ENCODE measurements around the gene TSKS.

The TSKS gene

GRCh38 chr19:49782515-49782914, 19.4 kb upstream of the TSKS start:
- no peak for DNase-seq (ENCODE audit: low spot score)
- H3K9me3 Mint-ChIP-seq = no peaks in the 10 kb centered on the region
- H3K4me1 Mint-ChIP-seq (ENCODE audit: low read depth) = peaks cover 6% of the 10 kb centered on the region
- H3K27me3 Mint-ChIP-seq (ENCODE audit: low read depth) = no peaks in the 10 kb centered on the region
- H3K36me3 Mint-ChIP-seq (ENCODE audit: low read depth) = peaks cover 41% of the 10 kb centered on the region
- no peak overlapping the region for H3K4me3 Mint-ChIP-seq
- H3K27ac Mint-ChIP-seq = no peak overlapping the region

- H3K27me3 Mint-ChIP-seq (ENCODE audit: low read depth) = no peaks in the 10 kb centered on the region
- no peak for DNase-seq (ENCODE audit: low spot score)
- peaks cover 36% of the 10 kb centered on the region for H3K36me3 Mint-ChIP-seq (ENCODE audit: low read depth)
- H3K9me3 Mint-ChIP-seq = no peaks in the 10 kb centered on the region
- no peak overlapping the region for H3K4me3 Mint-ChIP-seq
- H3K4me1 Mint-ChIP-seq (ENCODE audit: low read depth) = peaks cover 6% of the 10 kb centered on the region
- H3K27ac Mint-ChIP-seq = no peak overlapping the region
Measured at GRCh38 chr19:49781394-49781793, 18.3 kb upstream of the TSKS start.

- H3K9me3 Mint-ChIP-seq = no peaks in the 10 kb centered on the region
- H3K36me3 Mint-ChIP-seq (ENCODE audit: low read depth) = peaks cover 33% of the 10 kb centered on the region
- H3K27me3 Mint-ChIP-seq (ENCODE audit: low read depth) = no peaks in the 10 kb centered on the region
- no peak overlapping the region for H3K4me3 Mint-ChIP-seq
- DNase-seq (ENCODE audit: low spot score) = no peak
- H3K27ac Mint-ChIP-seq = peak overlapping the region; percentile 52
- peaks cover 6% of the 10 kb centered on the region for H3K4me1 Mint-ChIP-seq (ENCODE audit: low read depth)
Measured at GRCh38 chr19:49780861-49781260, 17.8 kb upstream of the TSKS start.

GRCh38 chr19:49779731-49780555, 16.8 kb upstream of the TSKS start:
- DNase-seq (ENCODE audit: low spot score) = no peak
- no peak overlapping the region for H3K27ac Mint-ChIP-seq
- H3K36me3 Mint-ChIP-seq (ENCODE audit: low read depth) = peaks cover 28% of the 10 kb centered on the region
- no peaks in the 10 kb centered on the region for H3K27me3 Mint-ChIP-seq (ENCODE audit: low read depth)
- peaks cover 6% of the 10 kb centered on the region for H3K4me1 Mint-ChIP-seq (ENCODE audit: low read depth)
- no peak overlapping the region for H3K4me3 Mint-ChIP-seq
- H3K9me3 Mint-ChIP-seq = no peaks in the 10 kb centered on the region

- Mint-ChIP-seq H3K4me3 (no peak overlapping the region), H3K4me1 (ENCODE audit: low read depth) (peaks cover 9% of the 10 kb centered on the region), H3K27me3 (ENCODE audit: low read depth) (no peaks in the 10 kb centered on the region), H3K36me3 (ENCODE audit: low read depth) (peaks cover 17% of the 10 kb centered on the region), H3K9me3 (no peaks in the 10 kb centered on the region), H3K27ac (no peak overlapping the region)
- no peak for DNase-seq (ENCODE audit: low spot score)
Measured at GRCh38 chr19:49776371-49776764, 13.3 kb upstream of the TSKS start.

- no peak overlapping the region for H3K4me3 Mint-ChIP-seq
- peaks cover 9% of the 10 kb centered on the region for H3K4me1 Mint-ChIP-seq (ENCODE audit: low read depth)
- H3K27ac Mint-ChIP-seq = no peak overlapping the region
- no peaks in the 10 kb centered on the region for H3K9me3 Mint-ChIP-seq
- H3K36me3 Mint-ChIP-seq (ENCODE audit: low read depth) = peaks cover 14% of the 10 kb centered on the region
- H3K27me3 Mint-ChIP-seq (ENCODE audit: low read depth) = no peaks in the 10 kb centered on the region
- DNase-seq (ENCODE audit: low spot score) = no peak
Measured at GRCh38 chr19:49775742-49776370, 12.8 kb upstream of the TSKS start.

- no peaks in the 10 kb centered on the region for H3K27me3 Mint-ChIP-seq (ENCODE audit: low read depth)
- no peaks in the 10 kb centered on the region for H3K9me3 Mint-ChIP-seq
- peaks cover 8% of the 10 kb centered on the region for H3K4me1 Mint-ChIP-seq (ENCODE audit: low read depth)
- DNase-seq (ENCODE audit: low spot score) = no peak
- H3K4me3 Mint-ChIP-seq = no peak overlapping the region
- H3K27ac Mint-ChIP-seq = no peak overlapping the region
- H3K36me3 Mint-ChIP-seq (ENCODE audit: low read depth) = peaks cover 17% of the 10 kb centered on the region
Measured at GRCh38 chr19:49774969-49775368, 11.9 kb upstream of the TSKS start.

- Mint-ChIP-seq H3K4me1 (ENCODE audit: low read depth) (peaks cover 7% of the 10 kb centered on the region), H3K27me3 (ENCODE audit: low read depth) (no peaks in the 10 kb centered on the region), H3K9me3 (no peaks in the 10 kb centered on the region), H3K4me3 (no peak overlapping the region), H3K27ac (no peak overlapping the region), H3K36me3 (ENCODE audit: low read depth) (peaks cover 13% of the 10 kb centered on the region)
- DNase-seq (ENCODE audit: low spot score) = no peak
Measured at GRCh38 chr19:49773663-49774350, 10.7 kb upstream of the TSKS start.

- Mint-ChIP-seq H3K27ac (no peak overlapping the region), H3K27me3 (ENCODE audit: low read depth) (no peaks in the 10 kb centered on the region), H3K4me1 (ENCODE audit: low read depth) (peaks cover 15% of the 10 kb centered on the region), H3K9me3 (no peaks in the 10 kb centered on the region), H3K36me3 (ENCODE audit: low read depth) (peaks cover 13% of the 10 kb centered on the region), H3K4me3 (no peak overlapping the region)
- no peak for DNase-seq (ENCODE audit: low spot score)
Measured at GRCh38 chr19:49772850-49773432, 9.8 kb upstream of the TSKS start.

- Mint-ChIP-seq H3K27me3 (ENCODE audit: low read depth) (no peaks in the 10 kb centered on the region), H3K4me3 (no peak overlapping the region), H3K9me3 (no peaks in the 10 kb centered on the region), H3K27ac (no peak overlapping the region), H3K36me3 (ENCODE audit: low read depth) (peaks cover 13% of the 10 kb centered on the region), H3K4me1 (ENCODE audit: low read depth) (peaks cover 23% of the 10 kb centered on the region)
- DNase-seq (ENCODE audit: low spot score) = no peak
Measured at GRCh38 chr19:49771674-49772139, 8.6 kb upstream of the TSKS start.

- Mint-ChIP-seq H3K27ac (no peak overlapping the region), H3K36me3 (ENCODE audit: low read depth) (peaks cover 13% of the 10 kb centered on the region), H3K27me3 (ENCODE audit: low read depth) (no peaks in the 10 kb centered on the region), H3K4me1 (ENCODE audit: low read depth) (peaks cover 28% of the 10 kb centered on the region), H3K4me3 (no peak overlapping the region), H3K9me3 (no peaks in the 10 kb centered on the region)
- DNase-seq (ENCODE audit: low spot score) = no peak
Measured at GRCh38 chr19:49770529-49770928, 7.4 kb upstream of the TSKS start.

GRCh38 chr19:49767967-49768581, 5.0 kb upstream of the TSKS start:
- H3K4me1 Mint-ChIP-seq (ENCODE audit: low read depth) = peaks cover 25% of the 10 kb centered on the region
- peak overlapping the region; percentile 88 for H3K4me3 Mint-ChIP-seq
- H3K9me3 Mint-ChIP-seq = no peaks in the 10 kb centered on the region
- H3K27me3 Mint-ChIP-seq (ENCODE audit: low read depth) = no peaks in the 10 kb centered on the region
- peak overlapping the region; percentile 91 for H3K27ac Mint-ChIP-seq
- no peak for DNase-seq (ENCODE audit: low spot score)
- H3K36me3 Mint-ChIP-seq (ENCODE audit: low read depth) = peaks cover 8% of the 10 kb centered on the region

GRCh38 chr19:49767381-49767780, 4.3 kb upstream of the TSKS start:
- peak overlapping the region; percentile 91 for H3K27ac Mint-ChIP-seq
- no peaks in the 10 kb centered on the region for H3K27me3 Mint-ChIP-seq (ENCODE audit: low read depth)
- peaks cover 25% of the 10 kb centered on the region for H3K4me1 Mint-ChIP-seq (ENCODE audit: low read depth)
- peak overlapping the region; percentile 88 for H3K4me3 Mint-ChIP-seq
- no peaks in the 10 kb centered on the region for H3K9me3 Mint-ChIP-seq
- peaks cover 8% of the 10 kb centered on the region for H3K36me3 Mint-ChIP-seq (ENCODE audit: low read depth)
- no peak for DNase-seq (ENCODE audit: low spot score)
